A549 treated with dexamethasone at 1 μM for 4 hours (cell line): Measurements from ENCODE around the gene RAB11FIP2. TPM values are rescaled to one million over a fixed set of nuclear protein-coding genes. Genes with fewer than 3 reads are reported as not detected.

Experiments
- total RNA-seq: library from RNA; stranded (reverse); fragments of 200-300 nt; extraction: Qiagen RNA extraction; gene quantifications from 5 replicates; pipeline ENCODE4 v1.2.3, GENCODE V29; 2022

Gene RAB11FIP2
- total RNA-seq = 6.3 to 12.5 TPM (median 9.5 TPM) in 5 replicates

GRCh38 chr10:118046395-118047156 lies at the start of gene RAB11FIP2:
RAB11FIP2 (minus strand) TSS chr10:118046941; CDS start chr10:118046163, 778 bp downstream.

